Cardiac fibroblast (primary cell): ENCODE results near the gene CD79B.
"Not testable (repeated sequence)": the region's sequence is repeated elsewhere in the genome, so short reads cannot be mapped to it uniquely, and the experiment has no call there.

ENCODE experiments used
- DNase-seq, 2 donors: peaks; one replicate each; pipeline versions ENCODE4 v3.0.0 to v3.0.0-alpha.2; 2010; ENCODE audit warnings: low read depth in 2 of 2
- H3K4me3 ChIP-seq, 2 donors: replicated peaks in 1 of 2; 1 replicate in 1 of 2; 2 replicates in 1 of 2; pipeline ENCODE4 v1.5.1; 2011; ENCODE audit warnings: low read depth in 2 of 2, low read length in 2 of 2, mild to moderate bottlenecking in 2 of 2, moderate library complexity in 1 of 2
- TF ChIP-seq, protein P1 (sequence below): IDR thresholded peaks from one replicate; pipeline ENCODE4 v1.5.1; 2011; ENCODE audit warnings: low read depth, mild to moderate bottlenecking, low read length, inconsistent platforms

The CD79B gene

DNA sequence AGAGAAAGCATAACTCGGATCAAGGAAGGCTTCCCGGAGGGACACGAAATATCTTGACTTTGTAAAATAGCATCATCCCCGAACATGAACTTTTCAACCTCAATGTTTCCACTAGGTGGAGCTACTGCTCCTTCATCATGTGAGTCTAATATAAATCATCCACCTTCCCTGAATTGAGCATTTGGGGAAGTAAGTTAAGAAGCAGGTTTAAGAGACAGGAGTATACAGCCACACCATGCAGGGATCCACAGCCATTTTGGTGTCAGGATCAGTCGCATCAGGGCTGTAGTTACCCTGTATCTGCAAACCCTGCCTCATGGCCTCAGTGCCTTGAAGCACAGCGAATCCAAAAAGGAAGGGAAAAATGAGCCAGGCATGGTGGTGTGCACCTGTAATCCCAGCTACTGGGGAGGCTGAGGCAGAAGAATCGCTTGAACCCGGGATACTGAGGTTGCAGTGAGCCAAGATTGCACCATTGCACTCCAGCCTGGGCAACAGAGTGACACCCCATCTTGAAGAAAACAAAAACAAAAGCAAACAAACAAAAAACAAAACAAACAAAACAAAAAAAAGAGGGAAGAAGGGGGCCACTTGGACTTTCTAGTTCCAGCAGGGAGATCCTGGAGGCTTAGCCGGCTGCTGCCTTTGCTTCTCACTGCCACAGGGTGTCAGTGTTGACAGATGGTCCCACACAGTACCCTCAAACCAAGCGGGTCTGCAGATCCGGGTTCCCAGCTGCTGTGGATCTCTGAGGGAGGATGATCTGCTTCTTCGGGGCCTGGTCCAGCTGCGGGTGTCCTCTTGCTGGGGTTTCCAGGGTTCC lies 42.9 kb downstream of the CD79B start:
- TF ChIP-seq, protein P1, sequence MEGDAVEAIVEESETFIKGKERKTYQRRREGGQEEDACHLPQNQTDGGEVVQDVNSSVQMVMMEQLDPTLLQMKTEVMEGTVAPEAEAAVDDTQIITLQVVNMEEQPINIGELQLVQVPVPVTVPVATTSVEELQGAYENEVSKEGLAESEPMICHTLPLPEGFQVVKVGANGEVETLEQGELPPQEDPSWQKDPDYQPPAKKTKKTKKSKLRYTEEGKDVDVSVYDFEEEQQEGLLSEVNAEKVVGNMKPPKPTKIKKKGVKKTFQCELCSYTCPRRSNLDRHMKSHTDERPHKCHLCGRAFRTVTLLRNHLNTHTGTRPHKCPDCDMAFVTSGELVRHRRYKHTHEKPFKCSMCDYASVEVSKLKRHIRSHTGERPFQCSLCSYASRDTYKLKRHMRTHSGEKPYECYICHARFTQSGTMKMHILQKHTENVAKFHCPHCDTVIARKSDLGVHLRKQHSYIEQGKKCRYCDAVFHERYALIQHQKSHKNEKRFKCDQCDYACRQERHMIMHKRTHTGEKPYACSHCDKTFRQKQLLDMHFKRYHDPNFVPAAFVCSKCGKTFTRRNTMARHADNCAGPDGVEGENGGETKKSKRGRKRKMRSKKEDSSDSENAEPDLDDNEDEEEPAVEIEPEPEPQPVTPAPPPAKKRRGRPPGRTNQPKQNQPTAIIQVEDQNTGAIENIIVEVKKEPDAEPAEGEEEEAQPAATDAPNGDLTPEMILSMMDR: peak; percentile 35
- not testable (repeated sequence) for H3K4me3 ChIP-seq
- DNase-seq: peak; percentile 37 to 38

DNA sequence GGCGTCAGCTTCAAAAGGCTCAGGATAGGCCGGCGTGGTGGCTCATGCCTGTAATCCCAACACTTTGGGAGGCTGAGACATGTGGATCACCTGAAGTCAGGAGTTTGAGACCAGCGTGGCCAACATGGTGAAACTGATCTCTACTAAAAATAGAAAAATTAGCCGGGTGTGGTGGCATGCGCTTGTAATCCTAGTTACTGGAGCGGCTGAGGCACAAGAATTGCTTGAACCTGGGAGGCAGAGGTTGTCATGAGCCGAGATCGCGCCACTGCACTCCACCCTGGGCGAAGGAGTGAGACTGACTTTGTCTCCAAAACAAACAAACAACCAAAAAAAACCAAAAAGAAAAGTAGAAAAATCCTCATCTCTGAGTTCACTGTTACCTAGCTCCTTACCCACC lies 47.0 kb downstream of the CD79B start:
- H3K4me3 ChIP-seq, DNase-seq: not testable (repeated sequence)

DNA sequence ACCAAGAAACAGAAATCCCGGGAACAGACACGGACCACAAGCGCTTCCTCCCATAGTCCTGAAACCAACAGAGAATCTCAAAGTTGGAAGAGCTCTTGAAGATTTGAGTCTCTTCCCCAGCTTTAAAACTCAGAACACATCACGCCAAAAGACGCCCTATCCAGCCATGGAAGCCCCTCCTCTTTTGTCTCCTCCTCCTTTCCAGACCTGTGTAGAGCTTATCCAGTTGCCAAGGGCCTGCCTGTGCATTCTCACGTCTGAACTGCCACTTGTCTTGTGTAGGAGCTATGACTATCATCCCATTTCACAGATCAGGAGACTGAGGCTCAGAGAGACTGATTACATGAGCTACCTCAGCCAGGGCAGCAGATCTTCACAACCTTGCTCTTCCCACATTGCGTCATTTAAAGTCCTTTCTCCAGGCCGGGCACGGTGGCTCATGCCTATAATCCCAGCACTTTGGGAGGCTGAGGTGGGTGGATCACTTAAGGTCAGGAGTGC lies 49.5 kb downstream of the CD79B start:
- not testable (repeated sequence) for H3K4me3 ChIP-seq, DNase-seq

DNA sequence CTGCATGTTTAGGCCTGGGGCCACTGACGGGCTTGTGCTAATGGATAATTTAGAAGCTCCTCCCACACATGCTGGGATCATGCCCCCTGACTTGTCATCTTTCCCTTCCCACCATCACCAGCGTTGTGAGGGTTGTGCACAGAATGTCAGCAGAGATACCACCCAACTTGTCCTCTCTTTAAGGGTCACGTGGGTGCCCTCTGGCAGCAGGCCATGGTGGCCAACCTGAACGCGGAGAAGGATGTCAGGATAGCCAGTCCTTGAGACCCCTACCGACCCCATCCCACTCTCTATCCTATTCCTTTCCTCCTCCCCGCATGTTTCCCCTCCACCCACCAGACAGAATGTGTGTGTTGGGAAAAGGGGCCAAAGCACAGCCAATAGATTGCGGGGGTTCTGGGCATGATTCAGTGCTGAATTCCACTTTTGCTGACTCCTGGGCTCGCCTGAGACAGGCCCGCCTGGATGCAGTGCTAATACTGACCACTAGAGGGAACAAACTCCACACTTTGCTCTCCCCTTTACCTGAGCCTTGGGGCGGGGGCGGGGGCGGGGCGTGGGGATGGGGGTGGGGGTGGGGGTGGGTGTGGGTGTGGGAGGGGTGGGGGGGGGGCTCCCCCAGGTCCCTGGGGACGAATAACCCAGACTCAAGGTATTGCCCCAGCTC lies 50.1 kb downstream of the CD79B start, which contains the start of gene GH2:
GH2 (minus strand) TSS at position 10 of the 667 bp plus-strand sequence. CDS start 143 bp downstream, outside the sequence.
- H3K4me3 ChIP-seq: no peak within 1 kb of the TSS
- peak; percentile 53 to 64 for DNase-seq
- TF ChIP-seq, protein P1: peak; percentile 77

DNA sequence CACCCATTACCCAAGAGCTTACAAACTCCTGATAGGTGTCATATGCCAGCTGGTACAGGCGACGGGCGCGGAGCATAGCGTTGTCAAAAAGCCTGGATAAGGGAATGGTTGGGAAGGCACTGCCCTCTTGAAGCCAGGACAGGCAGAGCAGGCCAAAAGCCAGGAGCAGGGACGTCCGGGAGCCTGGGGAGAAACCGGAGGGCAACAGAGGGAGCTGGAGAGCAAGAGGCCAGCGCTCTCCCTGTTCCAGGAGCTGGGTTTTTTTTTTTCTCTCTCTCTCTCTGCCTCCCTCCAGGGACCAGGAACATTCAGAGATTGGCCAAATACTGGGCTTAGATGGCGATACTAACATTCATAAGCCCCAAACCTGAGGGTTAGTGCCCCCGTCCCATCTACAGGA lies 50.8 kb downstream of the CD79B start:
- H3K4me3 ChIP-seq, DNase-seq: not testable (repeated sequence)
- TF ChIP-seq, protein P1: peak; percentile 3

DNA sequence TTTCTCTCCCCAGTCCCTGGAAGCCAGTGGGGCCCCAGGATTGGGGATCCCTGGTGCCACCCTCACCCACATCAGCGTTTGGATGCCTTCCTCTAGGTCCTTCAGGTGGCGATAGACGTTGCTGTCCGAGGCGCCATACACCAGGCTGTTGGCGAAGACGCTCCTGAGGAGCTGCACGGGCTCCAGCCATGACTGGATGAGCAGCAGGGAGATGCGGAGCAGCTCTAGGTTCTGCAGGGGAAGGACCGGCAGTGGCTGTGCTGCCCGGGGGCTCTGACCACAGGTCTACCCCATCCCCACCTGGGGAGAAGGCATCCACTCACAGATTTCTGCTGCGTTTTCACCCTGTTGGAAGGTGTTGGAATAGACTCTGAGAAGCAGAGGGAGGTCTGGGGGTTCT lies 51.4 kb downstream of the CD79B start:
- no peak for DNase-seq
- TF ChIP-seq, protein P1: no peak

More for the DNA sequence above, 51.4 kb downstream of the CD79B start:
- no peak overlapping the region for H3K4me3 ChIP-seq
